ENCODE measurements around the gene RAET1L.

GRCh38 chr6:150026976-150027805, 1.9 kb upstream of the RAET1L start:
- TF ChIP-seq, protein P1, sequence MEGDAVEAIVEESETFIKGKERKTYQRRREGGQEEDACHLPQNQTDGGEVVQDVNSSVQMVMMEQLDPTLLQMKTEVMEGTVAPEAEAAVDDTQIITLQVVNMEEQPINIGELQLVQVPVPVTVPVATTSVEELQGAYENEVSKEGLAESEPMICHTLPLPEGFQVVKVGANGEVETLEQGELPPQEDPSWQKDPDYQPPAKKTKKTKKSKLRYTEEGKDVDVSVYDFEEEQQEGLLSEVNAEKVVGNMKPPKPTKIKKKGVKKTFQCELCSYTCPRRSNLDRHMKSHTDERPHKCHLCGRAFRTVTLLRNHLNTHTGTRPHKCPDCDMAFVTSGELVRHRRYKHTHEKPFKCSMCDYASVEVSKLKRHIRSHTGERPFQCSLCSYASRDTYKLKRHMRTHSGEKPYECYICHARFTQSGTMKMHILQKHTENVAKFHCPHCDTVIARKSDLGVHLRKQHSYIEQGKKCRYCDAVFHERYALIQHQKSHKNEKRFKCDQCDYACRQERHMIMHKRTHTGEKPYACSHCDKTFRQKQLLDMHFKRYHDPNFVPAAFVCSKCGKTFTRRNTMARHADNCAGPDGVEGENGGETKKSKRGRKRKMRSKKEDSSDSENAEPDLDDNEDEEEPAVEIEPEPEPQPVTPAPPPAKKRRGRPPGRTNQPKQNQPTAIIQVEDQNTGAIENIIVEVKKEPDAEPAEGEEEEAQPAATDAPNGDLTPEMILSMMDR (conservative IDR thresholded peaks at IDR 0.05; ENCODE audit: low read depth, low read length) = no peak
- no peak for TF ChIP-seq RAD21 (IDR thresholded peaks at IDR 0.05; ENCODE audit: low read length)
- TF ChIP-seq POLR2A (IDR thresholded peaks at IDR 0.05; ENCODE audit: low read depth, low read length) = no peak
- no peak for TF ChIP-seq SMC3 (IDR thresholded peaks at IDR 0.05; ENCODE audit: low read depth, low read length)
- TF ChIP-seq USF2 (IDR thresholded peaks at IDR 0.05; ENCODE audit: low read depth, low read length) = no peak
- no peak for TF ChIP-seq MXI1 (IDR thresholded peaks at IDR 0.05; ENCODE audit: borderline replicate concordance, low read depth, low read length)
- TF ChIP-seq BHLHE40 (IDR thresholded peaks at IDR 0.05; ENCODE audit: low read depth, low read length) = no peak
- TF ChIP-seq RCOR1 (IDR thresholded peaks at IDR 0.05; ENCODE audit: insufficient replicate concordance, low read length) = no peak
- no peak for TF ChIP-seq MAFK (IDR thresholded peaks at IDR 0.05; ENCODE audit: low read depth, low read length)

All from IMR-90 (cell line).